Astrocyte of the cerebellum (primary cell): Measurements from ENCODE around the gene SCN1B.
"Not testable (repeated sequence)": the region's sequence is repeated elsewhere in the genome, so short reads cannot be mapped to it uniquely, and the experiment has no call there.

Source experiments
- DNase-seq: peaks from one replicate; pipeline ENCODE4 v3.0.0-alpha.2; 2011; ENCODE audit warnings: low read depth
- H3K4me3 ChIP-seq: 2 replicates; pipeline ENCODE4 v1.5.1; 2011; ENCODE audit warnings: mild to moderate bottlenecking, low read depth, low read length, moderate library complexity
- in situ Hi-C: cut with HindIII; loops from 2 replicates; pipeline ENCODE4 v1.10.0; 2017; ENCODE audit warnings: low sequenced_read_pairs
- TF ChIP-seq, protein P1 (sequence below): IDR thresholded peaks from 2 replicates; pipeline ENCODE4 v1.5.1; 2012; ENCODE audit warnings: low read length, low read depth, moderate library complexity, mild to moderate bottlenecking; ENCODE audit errors: missing control alignments

The SCN1B gene

DNA sequence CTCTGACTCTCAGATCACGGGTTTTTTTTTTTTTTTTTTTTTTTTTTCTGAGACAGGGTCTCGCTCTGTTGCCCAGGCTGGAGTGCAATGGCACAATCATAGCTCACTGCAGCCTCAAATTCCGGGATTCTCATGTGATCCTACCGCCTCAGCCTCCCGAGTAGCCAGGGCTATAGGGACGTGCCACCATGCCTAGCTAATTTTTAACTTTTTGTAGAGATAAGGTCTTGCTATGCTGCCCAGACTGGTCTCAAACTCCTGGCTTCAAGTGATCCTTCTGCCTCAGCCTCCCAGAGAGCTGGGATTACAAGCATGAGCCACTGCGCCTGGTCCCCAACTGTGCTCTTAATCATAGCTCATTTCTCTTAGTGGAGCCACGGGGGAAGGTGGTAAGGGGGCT lies 34.7 kb upstream of the SCN1B start:
- in situ Hi-C loops = no loop called here
- no peak for DNase-seq

DNA sequence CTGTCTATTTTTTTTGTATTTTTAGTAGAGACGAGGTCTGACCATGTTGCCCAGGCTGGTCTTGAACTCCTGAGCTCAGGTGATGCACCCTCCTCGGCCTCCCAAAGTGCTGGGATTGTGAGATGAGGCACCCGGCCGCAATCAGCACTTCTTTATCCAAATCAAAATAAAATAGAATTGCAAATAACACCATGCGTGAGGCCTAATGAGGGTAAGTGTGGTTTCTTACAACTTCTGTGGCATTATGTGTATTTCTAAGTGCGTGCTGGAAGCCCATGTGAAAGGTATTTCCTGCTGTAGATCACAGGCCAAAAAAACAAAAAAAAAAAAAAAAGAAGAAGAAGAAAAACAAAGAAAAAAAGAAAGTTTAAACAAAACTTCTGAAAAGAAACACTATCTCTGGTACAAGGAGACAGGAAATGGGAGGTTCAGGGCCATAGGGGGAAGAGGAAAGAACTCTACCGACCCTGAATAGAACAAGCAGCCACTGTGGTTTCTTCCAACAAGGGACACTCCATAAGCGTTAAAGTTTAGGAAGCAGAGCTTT lies 33.1 kb upstream of the SCN1B start:
- H3K4me3 ChIP-seq = no peak overlapping the region
- DNase-seq = no peak
- in situ Hi-C loops = no loop called here
- TF ChIP-seq, protein P1, sequence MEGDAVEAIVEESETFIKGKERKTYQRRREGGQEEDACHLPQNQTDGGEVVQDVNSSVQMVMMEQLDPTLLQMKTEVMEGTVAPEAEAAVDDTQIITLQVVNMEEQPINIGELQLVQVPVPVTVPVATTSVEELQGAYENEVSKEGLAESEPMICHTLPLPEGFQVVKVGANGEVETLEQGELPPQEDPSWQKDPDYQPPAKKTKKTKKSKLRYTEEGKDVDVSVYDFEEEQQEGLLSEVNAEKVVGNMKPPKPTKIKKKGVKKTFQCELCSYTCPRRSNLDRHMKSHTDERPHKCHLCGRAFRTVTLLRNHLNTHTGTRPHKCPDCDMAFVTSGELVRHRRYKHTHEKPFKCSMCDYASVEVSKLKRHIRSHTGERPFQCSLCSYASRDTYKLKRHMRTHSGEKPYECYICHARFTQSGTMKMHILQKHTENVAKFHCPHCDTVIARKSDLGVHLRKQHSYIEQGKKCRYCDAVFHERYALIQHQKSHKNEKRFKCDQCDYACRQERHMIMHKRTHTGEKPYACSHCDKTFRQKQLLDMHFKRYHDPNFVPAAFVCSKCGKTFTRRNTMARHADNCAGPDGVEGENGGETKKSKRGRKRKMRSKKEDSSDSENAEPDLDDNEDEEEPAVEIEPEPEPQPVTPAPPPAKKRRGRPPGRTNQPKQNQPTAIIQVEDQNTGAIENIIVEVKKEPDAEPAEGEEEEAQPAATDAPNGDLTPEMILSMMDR = no peak

More for the DNA sequence above, 34.7 kb upstream of the SCN1B start:
- no peak overlapping the region for H3K4me3 ChIP-seq
- TF ChIP-seq, protein P1 = no peak

DNA sequence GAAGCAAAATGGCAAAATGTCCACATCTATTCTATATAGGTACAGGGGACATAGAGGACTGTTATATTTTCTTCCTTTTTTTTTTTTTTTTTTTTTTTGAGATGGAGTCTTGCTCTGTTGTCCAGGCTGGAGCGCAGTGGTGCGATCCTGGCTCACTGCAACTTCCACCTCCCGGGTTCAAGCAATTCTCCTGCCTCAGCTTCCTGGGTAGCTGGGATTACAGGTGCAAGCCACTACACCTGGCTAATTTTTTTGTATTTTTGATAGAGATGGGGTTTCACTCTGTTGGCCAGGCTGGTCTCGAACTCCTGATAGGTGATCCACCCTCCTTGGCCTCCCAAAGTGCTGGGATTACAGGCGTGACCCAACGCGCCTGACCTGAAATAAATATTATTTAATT lies 32.0 kb upstream of the SCN1B start:
- DNase-seq, in situ Hi-C loops: not testable (repeated sequence)

DNA sequence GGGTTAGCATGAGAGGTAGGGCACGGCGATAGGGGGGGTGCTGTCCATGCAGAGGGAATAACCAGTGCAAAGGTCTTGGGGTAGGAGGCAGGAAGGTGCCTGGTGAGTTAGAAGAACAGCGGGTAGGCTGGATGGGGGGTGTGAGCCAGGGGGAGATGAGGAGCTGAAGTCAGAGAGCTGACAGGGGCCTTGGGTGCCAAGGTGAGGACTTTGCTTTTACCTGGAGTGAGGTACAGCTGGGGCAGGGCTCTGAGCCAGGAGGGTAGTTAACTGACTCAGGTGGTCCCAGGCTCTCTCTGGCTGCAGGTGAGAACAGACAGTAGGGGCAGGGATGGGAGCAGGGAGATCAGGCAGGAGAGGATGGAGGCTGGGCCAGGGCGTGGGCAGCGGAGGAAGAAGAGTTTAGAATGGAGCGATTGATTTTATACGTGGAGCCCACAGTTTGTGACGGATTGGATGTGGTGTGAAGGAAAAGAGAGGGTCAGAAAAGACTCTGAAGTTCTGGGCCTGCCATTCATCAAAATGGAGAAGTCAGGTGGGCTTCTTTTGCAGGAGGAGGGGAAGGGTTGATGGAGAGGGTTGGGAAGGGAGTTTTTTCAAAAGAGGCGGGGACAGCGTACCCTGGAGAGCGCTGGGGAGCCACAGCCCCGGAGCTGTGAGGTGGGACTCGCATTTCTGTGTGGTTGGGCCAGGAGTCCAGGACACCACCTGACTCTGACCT lies 31.3 kb upstream of the SCN1B start:
- in situ Hi-C loops = no loop called here
- DNase-seq = no peak
- H3K4me3 ChIP-seq = peak overlapping the region; percentile 77
- TF ChIP-seq, protein P1 = no peak

More for the DNA sequence above, 32.0 kb upstream of the SCN1B start:
- not testable (repeated sequence) for H3K4me3 ChIP-seq

DNA sequence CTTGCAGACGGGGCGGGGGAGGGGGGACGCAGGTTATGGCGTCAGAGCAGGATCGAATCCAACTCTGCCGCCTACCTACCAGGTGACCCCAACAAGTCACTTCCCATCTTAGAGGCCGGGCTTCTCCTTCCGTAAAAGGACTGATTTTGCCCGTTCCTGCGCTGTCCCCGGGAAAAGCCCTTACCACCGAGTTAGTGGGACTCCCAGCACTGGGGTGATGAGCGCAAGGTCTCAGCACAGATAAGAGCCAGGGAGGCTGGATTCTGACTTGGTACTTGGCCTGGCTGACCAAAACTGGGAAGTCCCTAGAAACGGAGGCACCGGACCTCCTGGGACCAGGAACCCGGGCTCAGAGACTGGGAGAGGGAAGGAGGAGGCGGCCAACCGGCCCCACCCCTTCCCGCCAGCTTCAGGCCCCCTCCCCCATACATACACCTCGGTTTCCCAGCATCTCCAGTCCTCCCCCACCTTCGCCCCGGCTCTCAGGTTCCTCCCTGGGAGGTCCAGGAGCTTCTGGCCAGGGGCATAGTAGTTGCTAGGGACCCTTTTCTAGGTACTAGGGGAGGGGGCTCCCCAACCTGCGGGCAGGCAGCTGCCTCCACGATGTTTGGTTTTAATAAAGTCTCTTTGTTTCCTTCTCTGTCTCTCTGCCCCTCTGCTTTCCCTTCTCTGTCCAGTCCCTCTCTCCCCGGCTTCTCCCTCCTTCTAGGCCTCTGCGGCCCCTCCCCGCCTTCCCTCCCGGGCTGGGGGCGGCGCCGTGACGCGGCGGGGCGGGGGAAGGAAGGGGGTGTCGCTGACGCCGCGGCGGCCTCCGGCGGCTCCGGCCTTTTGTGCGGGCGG lies 30.6 kb upstream of the SCN1B start, which contains the start of gene GRAMD1A:
Gene GRAMD1A (plus strand): TSS at position 826 of the 840 bp plus-strand sequence. CDS start 156 bp downstream, outside the sequence.
- peak; percentile 41 for DNase-seq
- TF ChIP-seq, protein P1 = no peak
- peak within 1 kb of the TSS; percentile 77 for H3K4me3 ChIP-seq
- in situ Hi-C loops = no loop called here

DNA sequence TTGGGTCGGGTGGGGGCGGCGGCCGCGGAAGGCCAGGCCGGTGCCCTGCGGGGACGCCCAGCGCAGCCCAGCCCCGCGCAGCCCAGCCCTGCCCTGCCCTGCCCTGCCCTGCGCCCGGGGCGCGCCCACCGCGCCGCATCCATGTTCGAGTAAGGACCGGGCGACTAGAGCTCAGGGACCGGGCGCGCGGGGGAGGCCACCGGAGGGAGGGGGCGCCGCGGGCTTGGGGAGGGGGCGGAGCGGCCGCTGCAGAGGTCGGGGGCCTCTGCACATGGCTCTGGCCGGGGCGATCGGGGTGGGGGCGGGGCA lies 30.0 kb upstream of the SCN1B start:
- H3K4me3 ChIP-seq = peak overlapping the region; percentile 77
- in situ Hi-C loops = no loop called here
- TF ChIP-seq, protein P1 = no peak
- no peak for DNase-seq
